HG02588 (cell line): Measurements from ENCODE around the gene DUSP7.
A peak's percentile ranks its signal among the peaks of the same experiment; 100 is the strongest.

ENCODE experiments used
- ATAC-seq: cut with Tn5 transposase; IDR thresholded peaks from one replicate; pipeline ENCODE4 v1.9.1; 2021; ENCODE audit warnings: mild to moderate bottlenecking, moderate library complexity; ENCODE audit not compliant: unreplicated experiment

Gene DUSP7, protein sequence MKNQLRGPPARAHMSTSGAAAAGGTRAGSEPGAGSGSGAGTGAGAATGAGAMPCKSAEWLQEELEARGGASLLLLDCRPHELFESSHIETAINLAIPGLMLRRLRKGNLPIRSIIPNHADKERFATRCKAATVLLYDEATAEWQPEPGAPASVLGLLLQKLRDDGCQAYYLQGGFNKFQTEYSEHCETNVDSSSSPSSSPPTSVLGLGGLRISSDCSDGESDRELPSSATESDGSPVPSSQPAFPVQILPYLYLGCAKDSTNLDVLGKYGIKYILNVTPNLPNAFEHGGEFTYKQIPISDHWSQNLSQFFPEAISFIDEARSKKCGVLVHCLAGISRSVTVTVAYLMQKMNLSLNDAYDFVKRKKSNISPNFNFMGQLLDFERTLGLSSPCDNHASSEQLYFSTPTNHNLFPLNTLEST

DNA sequence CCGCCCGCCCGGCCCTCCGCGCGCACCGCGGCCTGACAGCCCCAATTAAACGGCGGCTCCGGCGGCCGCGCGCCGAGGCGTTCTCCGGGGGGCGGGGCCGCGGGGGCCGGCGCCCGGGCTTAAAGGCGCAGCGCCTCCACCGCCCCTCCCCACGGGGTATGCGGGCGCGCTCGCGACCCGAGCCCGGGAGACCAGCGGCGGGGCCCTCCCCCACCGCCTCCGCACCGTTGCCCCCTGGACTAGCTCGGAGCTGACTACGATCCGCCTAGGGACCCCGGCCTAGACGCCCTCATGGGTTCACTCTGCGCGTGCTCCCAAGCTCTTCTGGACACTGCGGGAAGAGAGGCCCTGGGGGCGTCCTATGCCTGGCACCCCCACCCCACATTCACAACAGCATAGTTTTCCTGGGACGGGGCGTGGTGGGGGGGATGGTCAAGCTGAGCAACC is at the start of gene DUSP7:
Gene DUSP7 (minus strand): TSS at position 51 of the 447 bp plus-strand sequence. CDS start 205 bp downstream, outside the sequence.
- ATAC-seq, result peak; percentile 35

DNA sequence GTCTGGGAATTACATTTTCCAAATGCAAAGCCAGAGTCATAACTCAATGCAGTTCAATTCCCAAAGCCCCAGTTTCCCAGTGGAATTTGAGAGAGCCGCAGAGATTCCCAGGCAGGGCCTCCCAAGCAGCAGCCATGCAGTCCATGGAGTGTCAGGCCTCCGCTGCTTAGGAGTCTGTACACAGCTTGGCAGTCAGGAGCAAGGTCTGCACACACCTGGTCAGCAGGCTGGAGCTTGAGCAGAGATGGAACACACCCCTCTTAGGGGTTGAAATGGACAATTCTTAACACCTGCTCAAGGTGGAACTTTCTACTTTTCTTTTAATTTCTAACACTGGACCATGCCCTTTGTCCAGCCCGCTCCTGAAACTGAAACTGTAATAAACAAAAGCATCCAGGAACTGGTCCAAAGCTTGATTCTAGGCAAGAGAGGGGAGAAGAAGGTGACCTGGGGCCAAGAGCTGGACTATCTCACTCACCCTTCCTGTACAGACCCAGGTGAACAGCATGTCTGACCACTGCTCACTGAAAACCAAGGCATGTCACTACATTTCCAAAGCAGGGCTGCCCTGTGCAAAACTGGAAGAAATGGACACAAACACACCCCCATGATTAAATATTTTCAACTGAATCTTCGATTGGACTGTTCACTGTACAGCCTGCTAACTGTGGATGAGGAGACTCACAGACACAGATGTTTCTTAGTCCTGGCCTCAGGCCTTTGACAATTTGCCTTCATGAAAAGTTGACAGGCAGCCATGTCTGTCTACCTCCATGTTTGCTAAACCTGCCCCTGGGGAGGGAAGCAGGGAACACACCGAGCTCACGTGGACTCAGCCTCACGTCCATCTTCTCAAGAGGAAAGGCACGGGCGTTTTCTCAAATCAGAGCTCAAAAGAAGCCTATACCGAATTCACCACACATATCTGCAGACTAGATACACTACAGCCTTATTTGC is 48.6 kb upstream of the DUSP7 start:
- ATAC-seq, result no peak

DNA sequence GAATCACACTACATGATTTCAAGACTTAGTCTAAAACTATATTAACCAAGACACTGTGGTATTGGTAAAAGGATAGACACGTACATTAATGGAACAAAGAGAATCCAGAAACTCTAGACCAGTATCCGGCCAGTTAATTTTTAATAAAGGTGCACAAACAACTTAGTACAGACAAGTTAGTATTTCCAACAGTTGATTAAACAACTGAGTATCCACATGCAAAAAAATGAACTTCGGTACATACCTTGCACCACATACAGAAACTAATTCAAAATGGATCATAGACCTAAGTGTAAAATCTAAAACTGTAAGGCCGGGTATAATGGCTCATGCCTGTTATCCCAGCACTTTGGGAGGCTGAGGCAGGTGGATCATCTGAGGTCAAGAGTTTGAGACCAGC is 46.6 kb upstream of the DUSP7 start:
- no peak for ATAC-seq

DNA sequence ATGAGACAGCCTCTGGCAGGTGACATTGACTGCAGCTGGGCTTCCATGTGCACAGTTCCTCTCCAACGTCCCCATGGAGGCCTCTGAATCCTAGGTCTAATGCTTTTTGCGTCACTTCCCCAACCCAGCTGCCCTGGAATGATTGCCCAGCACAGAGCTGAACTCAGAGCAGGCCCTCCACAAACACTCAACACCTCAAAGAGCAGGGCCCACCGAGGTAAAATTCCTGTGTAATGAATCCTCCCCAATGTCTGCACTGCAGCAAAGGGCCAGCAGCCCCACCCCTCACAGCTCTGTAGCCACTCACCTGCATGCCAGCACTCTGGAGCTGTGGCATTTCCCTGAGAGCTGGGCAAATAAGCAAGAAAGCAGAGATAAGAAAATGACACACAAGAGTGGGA is 42.6 kb upstream of the DUSP7 start:
- no peak for ATAC-seq

DNA sequence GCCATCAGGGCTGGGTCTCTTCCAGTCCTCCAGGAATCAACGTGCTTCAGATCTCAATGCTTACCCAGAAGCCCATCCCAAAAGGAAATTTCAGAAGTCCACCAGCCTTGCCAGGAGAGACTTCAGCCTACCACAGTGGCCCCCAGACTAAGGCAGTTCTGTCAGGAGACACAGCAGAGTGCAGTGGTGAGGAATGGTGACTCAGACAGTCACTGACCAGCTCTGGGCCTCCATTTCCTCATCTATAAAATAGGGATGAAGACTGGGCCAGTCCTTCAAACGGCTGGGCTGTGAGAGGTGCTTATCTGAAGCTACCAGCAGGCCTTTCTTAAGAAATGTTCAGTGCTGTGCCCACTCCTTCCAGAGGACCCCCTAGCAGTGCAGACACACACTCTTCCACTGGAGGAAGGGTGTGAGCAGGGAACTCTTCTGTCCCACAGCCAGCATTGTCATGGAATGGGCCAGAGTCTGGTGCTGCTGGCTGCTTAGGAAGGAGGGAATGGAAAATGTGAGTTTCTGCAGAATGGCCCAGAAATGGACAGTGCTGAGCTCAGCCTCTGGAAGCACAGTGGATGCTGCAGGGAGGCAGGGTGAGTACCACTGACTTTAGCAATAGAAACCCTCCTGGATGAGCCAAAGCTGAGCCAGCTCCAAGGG is 41.6 kb upstream of the DUSP7 start:
- no peak for ATAC-seq

DNA sequence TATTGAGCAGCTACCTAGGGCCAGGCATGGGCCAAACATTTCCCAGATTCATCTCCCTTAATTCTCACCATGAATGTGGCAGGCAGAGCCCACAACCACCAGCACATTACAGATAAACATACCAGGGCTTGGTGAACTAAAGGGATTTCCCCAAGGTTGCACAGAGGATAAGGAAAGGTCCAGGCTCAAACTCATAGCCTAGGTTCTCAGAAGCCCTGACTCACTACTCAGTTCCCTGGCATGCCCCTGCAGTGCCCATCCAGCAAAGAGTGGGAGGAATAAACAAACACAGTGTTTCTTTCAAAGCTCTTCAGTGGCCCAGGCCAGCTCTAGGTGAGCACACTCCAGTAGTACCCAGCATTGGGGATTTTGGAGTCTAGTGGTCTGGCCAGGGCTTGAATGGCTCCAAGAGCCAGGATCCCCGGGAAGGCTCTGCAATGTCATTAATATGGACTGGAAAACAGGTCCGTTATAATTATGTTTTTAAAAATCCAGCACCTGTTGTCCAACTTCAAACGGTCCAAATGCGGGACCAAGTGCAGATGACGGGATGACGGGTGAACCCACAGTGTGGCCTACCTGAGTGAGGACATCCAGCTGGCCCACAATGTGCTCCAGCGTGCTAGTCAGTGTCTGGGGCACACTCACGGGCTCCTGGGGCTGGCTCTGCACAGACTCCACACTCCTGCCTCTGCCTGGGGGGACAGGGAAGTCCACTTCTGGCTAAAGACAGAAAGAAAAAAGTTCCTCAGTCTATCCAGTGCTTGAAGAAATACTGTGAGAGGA is 39.8 kb upstream of the DUSP7 start:
- ATAC-seq, result no peak

DNA sequence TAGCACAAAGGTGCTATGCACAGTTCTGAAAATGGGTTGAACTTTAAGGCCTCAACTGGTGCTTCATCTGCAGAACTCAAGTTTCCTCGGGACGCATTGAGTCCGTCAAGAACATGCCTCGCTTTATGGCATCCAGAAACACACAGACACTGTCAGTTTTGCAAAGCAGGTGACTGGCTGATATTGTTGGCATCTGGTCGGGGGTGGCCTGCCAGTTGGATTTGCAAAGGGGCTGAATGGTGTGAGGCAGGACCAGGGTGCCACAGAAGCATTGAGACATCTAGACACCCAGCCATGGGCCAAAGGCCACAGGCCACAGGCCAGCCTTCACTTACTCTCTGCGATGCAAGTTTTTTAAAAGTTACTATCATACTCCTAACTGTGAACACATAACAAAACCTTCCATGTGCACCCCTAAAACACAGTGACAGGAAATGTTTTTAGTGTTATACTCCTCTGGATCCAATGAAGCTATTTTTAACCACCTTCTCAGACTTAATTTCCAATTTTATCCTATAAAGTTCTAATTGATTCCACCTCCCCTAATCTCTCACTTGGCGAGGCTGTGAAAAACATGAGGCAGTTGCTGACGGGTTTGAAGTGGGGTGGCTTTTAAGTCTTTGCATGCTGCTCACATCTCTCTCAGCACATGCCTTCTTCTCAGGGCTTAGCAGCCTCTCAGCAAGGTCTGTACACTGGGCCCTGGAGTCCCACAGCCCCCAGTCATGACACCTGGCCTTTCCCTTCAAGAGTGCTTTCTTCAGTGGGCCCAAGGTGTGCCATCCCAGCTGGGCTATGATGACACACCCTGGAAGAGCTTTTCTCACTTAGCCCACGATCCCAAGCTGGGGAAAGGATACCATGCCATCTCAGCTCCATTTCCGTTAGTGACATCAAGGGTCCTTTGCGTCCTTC is 38.5 kb upstream of the DUSP7 start:
- ATAC-seq, result no peak

DNA sequence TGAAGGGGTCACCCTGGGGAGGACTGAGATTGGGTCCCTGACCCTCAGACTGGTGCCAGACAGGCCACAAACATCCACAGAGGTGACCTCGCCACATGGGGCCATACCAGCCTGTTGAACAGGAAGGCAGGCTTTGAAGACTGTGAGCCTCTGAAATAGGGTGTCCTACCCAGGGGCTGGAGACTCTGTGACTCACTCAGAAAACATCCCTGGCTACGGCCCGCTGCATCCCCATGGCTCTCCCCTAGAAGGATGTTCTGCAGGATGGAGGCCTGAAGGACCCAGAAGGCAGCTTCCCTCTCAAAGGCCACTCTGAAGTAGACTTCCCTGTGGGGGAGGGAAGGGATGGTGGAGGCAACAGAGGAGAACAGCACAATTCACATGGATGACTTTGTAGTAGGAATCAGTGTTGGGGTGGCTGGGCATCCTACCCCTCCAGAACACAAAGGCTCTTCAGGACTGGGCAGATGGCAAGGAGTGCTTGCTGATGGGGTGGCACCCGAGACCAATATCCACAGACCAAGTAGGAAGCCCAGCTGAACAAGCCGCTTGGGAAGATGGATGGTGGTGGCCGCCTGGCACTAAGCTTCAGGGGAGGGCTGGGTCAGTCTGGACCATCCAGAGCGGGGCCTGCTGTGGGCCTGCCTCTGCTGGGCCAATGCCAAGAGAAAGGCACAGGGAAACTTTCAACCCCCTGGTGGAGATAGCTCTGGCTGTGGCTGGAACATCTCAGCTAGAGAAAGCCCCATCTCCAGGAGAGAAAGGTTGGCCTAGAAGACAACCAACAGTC is 37.6 kb upstream of the DUSP7 start:
- no peak for ATAC-seq

DNA sequence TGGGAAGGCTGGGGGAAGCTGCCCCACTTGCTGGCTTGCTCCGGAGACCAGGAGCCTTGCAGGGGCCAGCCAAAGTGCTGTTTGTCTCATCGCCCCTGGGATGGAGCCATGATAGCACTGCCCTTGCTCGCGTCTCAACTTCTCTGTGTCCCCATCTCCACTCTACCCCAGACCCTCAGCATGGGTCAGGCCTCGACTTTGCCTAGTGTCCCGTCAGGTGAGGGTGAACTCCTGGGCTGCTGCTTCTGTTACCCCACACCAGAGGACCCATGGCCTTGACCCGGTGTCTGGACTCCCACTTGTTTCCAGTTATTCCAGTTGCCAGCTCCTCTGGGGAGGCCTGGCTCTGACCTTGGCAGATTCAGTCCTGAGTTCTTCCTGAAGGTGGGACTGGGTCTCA is 36.5 kb upstream of the DUSP7 start:
- ATAC-seq, result no peak

DNA sequence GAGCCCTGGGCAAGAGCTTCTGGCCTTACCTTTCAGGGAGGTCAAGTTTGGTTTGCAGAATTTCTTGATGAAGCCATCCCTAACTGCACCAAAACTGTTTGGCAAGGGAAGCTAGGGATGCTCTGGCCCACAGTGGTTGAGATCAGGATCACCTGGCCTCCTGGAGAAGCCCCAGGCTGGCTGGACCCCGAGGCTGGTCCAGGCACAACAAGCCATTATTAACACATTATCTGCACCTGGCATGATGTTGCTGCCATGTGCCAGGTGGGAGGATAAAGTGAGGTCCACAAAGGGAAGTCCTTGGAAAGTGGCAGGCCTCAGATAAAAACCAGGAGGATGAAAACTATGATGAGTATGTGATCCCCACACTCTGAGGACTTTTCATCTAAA is 35.9 kb upstream of the DUSP7 start:
- ATAC-seq, result no peak

DNA sequence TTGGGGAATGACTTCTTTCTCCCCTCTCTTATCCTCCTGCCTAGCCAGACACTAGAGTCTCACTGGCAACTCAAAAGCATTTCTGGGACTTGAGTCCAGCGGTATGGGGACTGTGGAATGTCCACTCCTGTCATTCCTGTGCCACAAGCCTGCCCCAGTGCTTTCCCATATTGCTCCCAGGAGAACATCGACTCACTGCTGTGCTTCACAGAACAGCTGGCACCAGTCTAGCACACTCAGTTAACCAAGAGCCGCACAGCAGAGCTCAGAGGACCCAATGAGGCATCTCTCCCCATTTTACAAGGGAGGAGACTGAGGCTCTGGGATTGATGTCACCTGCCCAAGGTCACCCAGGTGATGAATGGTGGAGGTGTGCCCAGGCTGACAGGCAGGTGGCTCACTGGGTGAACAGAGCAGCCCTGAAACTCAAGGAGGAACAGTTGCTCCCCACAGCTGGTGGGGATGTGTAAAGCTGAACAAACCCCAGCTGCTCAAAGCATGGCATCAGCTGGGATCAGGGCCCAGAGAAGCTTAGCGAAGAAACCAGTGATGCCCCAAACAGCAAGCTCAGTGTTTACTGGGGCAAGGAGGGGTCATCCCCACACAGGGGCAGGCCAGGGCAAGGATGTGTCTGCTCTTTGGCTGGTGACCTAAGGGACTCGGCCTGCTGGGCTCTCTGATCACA is 35.4 kb upstream of the DUSP7 start:
- ATAC-seq, result no peak

DNA sequence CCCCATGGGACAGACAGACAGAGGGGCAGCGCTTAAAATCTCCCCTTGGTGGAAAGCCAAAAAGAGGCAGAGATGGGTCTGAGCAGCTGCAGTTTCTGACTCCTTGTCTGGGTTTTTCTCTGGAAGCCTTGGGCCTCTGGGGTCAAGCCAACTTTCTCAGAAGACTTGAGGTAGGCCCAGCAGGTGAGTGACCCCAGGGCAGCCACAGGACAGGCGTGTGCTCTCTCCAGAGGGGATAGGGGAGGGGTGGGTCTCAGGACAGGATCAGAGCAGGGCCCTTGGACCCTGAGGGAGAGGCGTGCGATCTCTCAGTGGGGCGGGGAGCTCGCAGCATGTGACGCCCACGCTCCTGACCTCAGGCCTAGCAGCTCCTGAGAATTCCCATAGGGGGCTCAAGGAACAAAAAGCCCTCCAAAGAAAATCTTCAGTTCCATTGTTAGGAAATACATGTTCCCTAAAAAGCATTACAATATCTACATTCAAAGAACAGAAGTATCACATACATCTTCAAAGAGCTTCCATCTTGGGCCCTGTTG is 34.6 kb upstream of the DUSP7 start:
- no peak for ATAC-seq

DNA sequence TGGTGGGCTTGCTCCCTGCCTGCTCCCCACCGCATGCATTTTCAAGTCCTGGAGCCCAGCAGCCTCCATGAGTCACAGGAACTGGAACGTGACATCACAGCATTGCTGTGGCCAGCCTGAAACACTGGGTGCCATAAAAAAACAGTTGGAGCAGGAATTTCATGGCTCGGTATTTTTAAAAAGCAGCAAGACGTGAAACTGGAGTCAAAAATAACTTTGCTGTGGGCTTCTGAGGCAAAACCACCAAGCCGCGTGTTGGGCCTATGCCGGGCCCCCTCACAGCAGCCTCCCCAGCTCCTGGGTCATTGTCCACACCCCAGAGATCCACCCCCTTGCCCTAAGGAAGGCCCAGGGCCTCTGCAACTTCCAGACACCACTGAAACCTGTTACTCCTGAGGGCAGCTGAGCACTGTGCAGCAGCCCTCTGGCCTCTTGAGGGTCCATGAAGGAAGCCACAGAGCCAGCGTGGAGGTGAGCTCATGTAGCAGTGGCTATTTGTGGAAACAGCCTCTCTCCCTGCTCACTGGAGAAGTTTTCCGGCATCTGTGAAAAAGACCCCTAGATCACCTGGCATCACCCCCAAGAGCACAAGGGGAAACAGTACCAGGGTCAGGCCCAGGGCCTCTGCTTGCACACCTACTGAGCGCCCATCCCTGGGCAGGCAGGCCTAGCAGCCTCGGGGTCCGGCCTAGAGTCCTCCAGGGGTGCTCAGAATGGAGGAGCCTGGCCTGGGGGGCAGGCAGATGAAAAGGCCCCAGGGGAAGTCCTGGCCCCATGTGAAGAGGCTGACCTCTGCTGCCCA is 34.0 kb upstream of the DUSP7 start:
- no peak for ATAC-seq

DNA sequence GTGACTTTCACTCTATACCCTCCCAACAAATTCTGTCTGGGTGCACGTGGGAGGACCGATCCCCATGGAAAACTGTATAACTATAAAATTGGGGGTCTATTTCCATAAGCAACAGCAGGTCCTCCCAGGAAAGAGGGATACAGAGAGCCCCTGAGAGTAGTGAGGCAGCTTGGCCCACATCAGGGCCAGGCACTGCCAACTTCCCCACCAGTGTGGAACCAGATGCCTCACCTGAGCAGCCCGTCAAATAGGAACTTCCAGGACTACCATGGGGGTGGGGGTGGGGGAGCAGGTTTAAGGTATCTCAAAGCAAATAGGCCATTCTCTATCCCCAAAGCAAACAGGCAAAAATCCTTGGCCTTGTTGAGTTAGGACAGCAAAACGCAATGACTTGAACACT is 33.3 kb upstream of the DUSP7 start:
- no peak for ATAC-seq

DNA sequence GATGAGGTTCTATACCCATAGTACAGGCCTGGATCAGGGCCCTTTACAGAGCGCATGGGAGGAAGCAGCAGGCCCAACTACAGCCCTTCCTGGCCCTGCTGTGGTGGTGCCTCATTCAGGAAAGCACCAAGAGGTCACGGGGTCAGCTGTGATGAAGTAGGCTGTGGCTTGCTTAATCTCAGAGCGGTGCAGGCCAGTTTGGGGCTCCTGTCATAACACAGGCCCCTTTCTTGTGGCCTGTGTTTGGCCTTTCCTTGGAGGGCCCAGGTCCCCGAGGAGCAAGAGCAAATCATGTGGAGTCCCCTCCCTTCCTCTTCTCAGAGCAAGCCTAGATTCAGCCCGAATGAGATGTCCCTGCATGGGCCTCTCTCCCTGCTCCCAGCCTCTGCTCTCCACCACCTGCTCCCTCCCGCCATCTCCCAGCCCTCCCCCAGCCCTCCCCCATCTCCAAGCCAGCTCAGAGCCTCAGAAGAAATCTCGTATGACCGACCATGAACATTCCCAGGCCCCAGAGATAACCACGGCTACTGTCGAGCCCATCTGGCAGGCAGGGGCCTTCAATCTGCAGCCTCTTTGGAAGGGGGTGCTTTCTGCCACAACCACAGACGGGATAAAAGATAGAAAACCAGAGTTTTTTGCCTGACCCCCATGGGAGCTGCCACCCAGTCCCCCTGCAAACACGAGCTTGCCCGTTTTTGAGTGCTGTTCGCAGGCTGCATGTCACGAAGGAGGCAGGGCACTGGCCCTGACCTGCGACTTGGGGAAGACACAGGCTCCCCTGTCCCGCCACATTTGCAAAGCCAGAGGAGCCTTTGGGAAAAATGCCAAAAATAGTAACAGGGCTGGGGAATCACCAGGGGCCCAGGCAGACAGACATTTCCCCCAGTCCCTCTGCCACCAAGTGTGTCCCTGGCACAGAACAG is 32.3 kb upstream of the DUSP7 start:
- ATAC-seq, result no peak

DNA sequence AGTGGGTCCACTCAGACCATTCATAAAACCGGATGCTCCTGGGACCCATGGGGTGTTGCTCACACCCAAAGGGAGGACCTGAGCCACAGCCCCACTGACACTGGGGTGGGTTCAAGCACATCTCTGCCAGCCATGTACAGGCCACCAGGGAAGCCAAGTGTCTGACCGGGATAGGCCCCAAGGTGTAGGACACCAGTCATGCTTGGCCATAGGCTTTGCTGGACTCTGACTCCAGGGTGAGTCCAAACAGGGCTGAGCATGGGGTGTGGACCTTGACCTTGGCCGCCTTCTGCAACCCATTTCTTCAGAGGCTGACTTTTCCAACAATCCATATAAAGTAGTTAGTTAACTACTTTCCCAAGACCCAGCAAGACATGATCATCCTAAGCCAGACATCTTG is 31.4 kb upstream of the DUSP7 start:
- no peak for ATAC-seq
